Upper lobe of right lung (tissue), 1 donor: ENCODE measurements around the gene APIP. TPM values are rescaled to one million over a fixed set of nuclear protein-coding genes. Genes with fewer than 3 reads are reported as not detected.

Source experiments
- ATAC-seq: fragments of 200-7000 bp; cut with Tn5 transposase; one replicate; pipeline ENCODE4 v1.9.1; 2020; ENCODE audit warnings: mild to moderate bottlenecking, moderate library complexity
- DNase-seq: peaks from one replicate; pipeline ENCODE4 v3.0.0-alpha.2; 2020
- H3K27ac ChIP-seq: fragments of 200-600 bp; one replicate; pipeline ENCODE4 v1.8.0; 2022
- H3K27me3 ChIP-seq: fragments of 200-600 bp; one replicate; pipeline ENCODE4 v1.8.0; 2022; ENCODE audit warnings: mild to moderate bottlenecking
- H3K36me3 ChIP-seq: fragments of 200-600 bp; one replicate; pipeline ENCODE4 v1.8.0; 2022
- H3K4me1 ChIP-seq: fragments of 200-600 bp; one replicate; pipeline ENCODE4 v1.8.0; 2022
- H3K4me3 ChIP-seq: fragments of 200-600 bp; one replicate; pipeline ENCODE4 v1.8.0; 2022; ENCODE audit warnings: mild to moderate bottlenecking
- H3K9me3 ChIP-seq: fragments of 200-600 bp; one replicate; pipeline ENCODE4 v1.8.0; 2022
- intact Hi-C: fragments of 100-400 bp; cut with DNase I; formaldehyde crosslinking; loops from one replicate; pipeline ENCODE4 v1.11.0; 2022
- microRNA-seq: library from miRNA; unstranded; fragments of <30 nt; microRNA quantifications from one replicate; pipeline ENCODE4 v1.2.0, GENCODE V29; 2020; ENCODE audit warnings: borderline microRNAs expressed
- total RNA-seq: library from RNA; stranded (reverse); fragmentation: NEBNext Ultra II Directional; extraction: Animal tissue kit (Norgen Biotek cat#: 25700); gene quantifications from one replicate; pipeline ENCODE4 v1.2.1, GENCODE V29; 2021
- TF ChIP-seq, protein P1 (sequence below): fragments of 200-600 bp; IDR thresholded peaks from one replicate; pipeline ENCODE4 v1.8.0; 2022; ENCODE audit warnings: antibody characterized with exemption
- donor health status: DM: no; HTN: yes; CAD: no; lungs with severe emphysema.

The APIP gene
- total RNA-seq, 1 donor from 2014 or later = 26.5 TPM

- intact Hi-C loops = no loop called here
- ATAC-seq = peak; percentile 23
- H3K27ac ChIP-seq = no peak overlapping the region
These were observed 79.0 kb downstream of the APIP start for GRCh38 chr11:34836958-34837856.

DNA sequence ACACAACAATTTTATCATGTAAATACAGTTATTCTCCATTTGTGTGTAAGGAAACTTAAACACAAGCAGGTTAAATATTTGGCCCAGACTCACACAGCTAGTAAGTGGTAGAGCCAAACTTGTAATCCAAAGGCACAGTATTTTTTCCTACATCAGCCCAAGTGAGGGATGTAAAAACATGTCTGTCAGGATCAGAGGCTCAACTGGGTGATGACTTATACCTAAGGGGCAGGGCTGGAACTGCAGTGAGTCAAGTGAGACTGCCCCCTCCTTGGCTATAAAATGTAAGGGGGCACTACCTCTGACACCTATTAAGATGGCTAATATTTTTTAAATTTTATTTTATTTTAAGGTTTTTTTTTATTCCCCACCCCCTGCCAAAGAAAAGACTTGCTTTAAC, 82.6 kb downstream of the APIP start:
- no peaks in the 10 kb centered on the region for H3K27me3 ChIP-seq
- TF ChIP-seq, protein P1, sequence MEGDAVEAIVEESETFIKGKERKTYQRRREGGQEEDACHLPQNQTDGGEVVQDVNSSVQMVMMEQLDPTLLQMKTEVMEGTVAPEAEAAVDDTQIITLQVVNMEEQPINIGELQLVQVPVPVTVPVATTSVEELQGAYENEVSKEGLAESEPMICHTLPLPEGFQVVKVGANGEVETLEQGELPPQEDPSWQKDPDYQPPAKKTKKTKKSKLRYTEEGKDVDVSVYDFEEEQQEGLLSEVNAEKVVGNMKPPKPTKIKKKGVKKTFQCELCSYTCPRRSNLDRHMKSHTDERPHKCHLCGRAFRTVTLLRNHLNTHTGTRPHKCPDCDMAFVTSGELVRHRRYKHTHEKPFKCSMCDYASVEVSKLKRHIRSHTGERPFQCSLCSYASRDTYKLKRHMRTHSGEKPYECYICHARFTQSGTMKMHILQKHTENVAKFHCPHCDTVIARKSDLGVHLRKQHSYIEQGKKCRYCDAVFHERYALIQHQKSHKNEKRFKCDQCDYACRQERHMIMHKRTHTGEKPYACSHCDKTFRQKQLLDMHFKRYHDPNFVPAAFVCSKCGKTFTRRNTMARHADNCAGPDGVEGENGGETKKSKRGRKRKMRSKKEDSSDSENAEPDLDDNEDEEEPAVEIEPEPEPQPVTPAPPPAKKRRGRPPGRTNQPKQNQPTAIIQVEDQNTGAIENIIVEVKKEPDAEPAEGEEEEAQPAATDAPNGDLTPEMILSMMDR = no peak
- intact Hi-C loops = no loop called here
- no peaks in the 10 kb centered on the region for H3K9me3 ChIP-seq
- ATAC-seq (no peak), DNase-seq (no peak)
- H3K4me1 ChIP-seq = no peaks in the 10 kb centered on the region
- no peaks in the 10 kb centered on the region for H3K36me3 ChIP-seq
- no peak overlapping the region for H3K4me3 ChIP-seq
- no peak overlapping the region for H3K27ac ChIP-seq

More at GRCh38 chr11:34836958-34837856, 79.0 kb downstream of the APIP start:
- H3K4me1 ChIP-seq = no peaks in the 10 kb centered on the region
- no peaks in the 10 kb centered on the region for H3K36me3 ChIP-seq
- H3K4me3 ChIP-seq = no peak overlapping the region
- no peaks in the 10 kb centered on the region for H3K27me3 ChIP-seq
- DNase-seq = no peak
- H3K9me3 ChIP-seq = no peaks in the 10 kb centered on the region
- TF ChIP-seq, protein P1 = no peak

Small RNAs within 50 kb of the gene (microRNA-seq; reads per million reads assigned to microRNA genes)
- 0.50 reads per million for gene MIR1343

Other genes with a start within 250 kb of the APIP start
- gene PDHX, start 239 bp upstream of the APIP start, total RNA-seq = 40.8 TPM
- gene CD44, start 222.8 kb upstream of the APIP start, total RNA-seq = 548 TPM